Calu3 (cell line): ENCODE measurements around the gene TTC28. TPM values are rescaled to one million over a fixed set of nuclear protein-coding genes. Genes with fewer than 3 reads are reported as not detected.

Source experiments
- BruUV-seq: library from RNA; stranded (reverse); fragments of 400-500 nt; replicated peaks from 2 replicates; lab custom pipeline; 2021; lab: Mats Ljungman, UMichigan
- CTCF ChIA-PET: fragments of 300-600 bp; sonication (Branson Sonifier 250); formaldehyde crosslinking; loops from one replicate; lab custom pipeline; 2022; ENCODE audit warnings: antibody characterized with exemption; lab: Charles Lee
- DNase-seq: peaks from one replicate; pipeline ENCODE4 v3.0.0; 2022
- H3K27ac Mint-ChIP-seq: one replicate; pipeline ENCODE4 v1.8.0; 2022; ENCODE audit warnings: mixed read lengths; ENCODE audit not compliant: unreplicated experiment
- H3K27me3 Mint-ChIP-seq: one replicate; pipeline ENCODE4 v1.8.0; 2022; ENCODE audit warnings: mixed read lengths; ENCODE audit not compliant: unreplicated experiment
- H3K36me3 Mint-ChIP-seq: one replicate; pipeline ENCODE4 v1.8.0; 2022; ENCODE audit warnings: mild to moderate bottlenecking, moderate library complexity, mixed read lengths; ENCODE audit not compliant: insufficient read depth, unreplicated experiment
- H3K4me1 Mint-ChIP-seq: one replicate; pipeline ENCODE4 v1.8.0; 2022; ENCODE audit warnings: mild to moderate bottlenecking, low read depth, mixed read lengths; ENCODE audit not compliant: unreplicated experiment
- H3K4me3 Mint-ChIP-seq: one replicate; pipeline ENCODE4 v1.8.0; 2022; ENCODE audit warnings: mild to moderate bottlenecking, low read depth, moderate library complexity, mixed read lengths; ENCODE audit not compliant: unreplicated experiment
- H3K9me3 Mint-ChIP-seq: one replicate; pipeline ENCODE4 v1.8.0; 2022; ENCODE audit warnings: low read depth, mixed read lengths; ENCODE audit not compliant: unreplicated experiment
- intact Hi-C: fragments of 100-400 bp; cut with micrococcal nuclease; formaldehyde crosslinking; loops from one replicate; pipeline ENCODE4 v1.10.0; 2022; ENCODE audit not compliant: unreplicated experiment
- total RNA-seq: library from RNA; stranded (reverse); gene quantifications from 2 replicates; pipeline ENCODE4 v1.2.3, GENCODE V29; 2022
- TF ChIP-seq, protein P1 (sequence below): fragments of 200-600 bp; IDR thresholded peaks from one replicate; pipeline ENCODE4 v1.8.0; 2022; ENCODE audit warnings: antibody characterized with exemption; ENCODE audit not compliant: unreplicated experiment

The TTC28 gene
- total RNA-seq, 1 experiment from 2014 or later, result 5.2 TPM

- H3K27me3 Mint-ChIP-seq, result peaks cover 68% of the 10 kb centered on the region
- intact Hi-C loops, result no loop called here
- TF ChIP-seq, protein P1, sequence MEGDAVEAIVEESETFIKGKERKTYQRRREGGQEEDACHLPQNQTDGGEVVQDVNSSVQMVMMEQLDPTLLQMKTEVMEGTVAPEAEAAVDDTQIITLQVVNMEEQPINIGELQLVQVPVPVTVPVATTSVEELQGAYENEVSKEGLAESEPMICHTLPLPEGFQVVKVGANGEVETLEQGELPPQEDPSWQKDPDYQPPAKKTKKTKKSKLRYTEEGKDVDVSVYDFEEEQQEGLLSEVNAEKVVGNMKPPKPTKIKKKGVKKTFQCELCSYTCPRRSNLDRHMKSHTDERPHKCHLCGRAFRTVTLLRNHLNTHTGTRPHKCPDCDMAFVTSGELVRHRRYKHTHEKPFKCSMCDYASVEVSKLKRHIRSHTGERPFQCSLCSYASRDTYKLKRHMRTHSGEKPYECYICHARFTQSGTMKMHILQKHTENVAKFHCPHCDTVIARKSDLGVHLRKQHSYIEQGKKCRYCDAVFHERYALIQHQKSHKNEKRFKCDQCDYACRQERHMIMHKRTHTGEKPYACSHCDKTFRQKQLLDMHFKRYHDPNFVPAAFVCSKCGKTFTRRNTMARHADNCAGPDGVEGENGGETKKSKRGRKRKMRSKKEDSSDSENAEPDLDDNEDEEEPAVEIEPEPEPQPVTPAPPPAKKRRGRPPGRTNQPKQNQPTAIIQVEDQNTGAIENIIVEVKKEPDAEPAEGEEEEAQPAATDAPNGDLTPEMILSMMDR, result no peak
- H3K4me3 Mint-ChIP-seq, result no peak overlapping the region
- H3K4me1 Mint-ChIP-seq, result no peaks in the 10 kb centered on the region
- no peak overlapping the region for H3K27ac Mint-ChIP-seq
- DNase-seq, result no peak
- no peaks in the 10 kb centered on the region for H3K36me3 Mint-ChIP-seq
- CTCF ChIA-PET, result no interaction called here
- no TSS peak for BruUV-seq
- H3K9me3 Mint-ChIP-seq, result no peaks in the 10 kb centered on the region
Observed at GRCh38 chr22:28017558-28017820, 662.2 kb downstream of the TTC28 start.

DNA sequence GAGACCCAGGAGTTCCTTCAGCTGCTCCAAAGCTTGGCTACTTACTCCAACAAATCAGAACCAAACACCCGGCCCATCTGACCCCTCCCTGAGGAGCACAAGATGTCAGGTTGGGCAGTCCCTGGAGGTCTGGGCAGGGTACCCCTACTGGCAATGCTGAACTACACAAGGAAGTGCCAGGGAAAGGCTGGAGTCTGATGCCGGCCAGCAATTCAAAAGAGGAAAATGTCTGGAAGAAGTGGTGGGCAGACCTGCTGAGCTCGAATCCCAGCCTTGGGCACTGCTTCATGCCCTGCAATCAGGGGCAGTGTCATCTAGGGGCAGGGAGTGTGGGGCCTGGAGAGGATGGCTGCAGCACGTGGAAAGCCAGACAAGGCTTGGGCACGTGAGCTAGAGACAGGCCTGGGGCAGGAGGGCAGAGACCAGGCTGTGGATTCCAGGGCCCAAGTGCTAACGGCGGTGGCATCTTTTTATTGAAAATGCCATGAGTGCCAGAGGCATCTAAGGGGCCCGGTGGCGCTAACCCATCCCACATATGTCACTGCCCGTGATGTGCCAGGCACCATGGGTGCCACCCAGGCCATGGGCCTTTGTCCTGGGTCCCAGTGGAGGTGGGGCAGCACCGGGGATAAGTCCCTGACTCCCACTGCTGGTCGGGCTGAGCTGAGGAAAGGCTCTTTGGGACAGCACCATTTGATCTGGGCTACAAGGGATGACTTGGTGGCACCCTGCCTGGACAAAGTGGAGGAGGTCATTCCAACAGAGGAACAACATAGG lies 662.7 kb downstream of the TTC28 start:
- H3K4me1 Mint-ChIP-seq, result no peaks in the 10 kb centered on the region
- DNase-seq, result no peak
- no peak overlapping the region for H3K27ac Mint-ChIP-seq
- H3K4me3 Mint-ChIP-seq, result no peak overlapping the region
- TF ChIP-seq, protein P1, result no peak
- intact Hi-C loops, result no loop called here
- BruUV-seq, result no TSS peak
- H3K36me3 Mint-ChIP-seq, result no peaks in the 10 kb centered on the region
- peaks cover 68% of the 10 kb centered on the region for H3K27me3 Mint-ChIP-seq
- no peaks in the 10 kb centered on the region for H3K9me3 Mint-ChIP-seq
- CTCF ChIA-PET, result no interaction called here

- Mint-ChIP-seq H3K4me3 (no peak overlapping the region), H3K4me1 (no peaks in the 10 kb centered on the region), H3K27ac (no peak overlapping the region), H3K36me3 (no peaks in the 10 kb centered on the region), H3K27me3 (peaks cover 65% of the 10 kb centered on the region), H3K9me3 (no peaks in the 10 kb centered on the region)
- CTCF ChIA-PET, result no interaction called here
- BruUV-seq, result no TSS peak
- DNase-seq, result no peak
- TF ChIP-seq, protein P1, result no peak
- intact Hi-C loops, result no loop called here
Observed at GRCh38 chr22:28015676-28016601, 663.7 kb downstream of the TTC28 start.

- CTCF ChIA-PET, result interaction anchor here (0.6 kb wide), 2 partner anchors 9 to 1175 kb away, joined by 3 read pairs; no protein-coding TSS in a partner anchor
- intact Hi-C loops, result no loop called here
Observed at GRCh38 chr22:28015046-28015425, 664.6 kb downstream of the TTC28 start.

More at GRCh38 chr22:28015046-28015425, 664.6 kb downstream of the TTC28 start:
- Mint-ChIP-seq H3K4me3 (no peak overlapping the region), H3K4me1 (no peaks in the 10 kb centered on the region), H3K36me3 (no peaks in the 10 kb centered on the region), H3K27ac (no peak overlapping the region), H3K27me3 (peaks cover 65% of the 10 kb centered on the region), H3K9me3 (no peaks in the 10 kb centered on the region)
- TF ChIP-seq, protein P1, result no peak
- BruUV-seq, result no TSS peak
- no peak for DNase-seq
